GM13976 (cell line): Measurements from ENCODE around the gene IFT25.

Experiments used
- DNase-seq: peaks from one replicate; pipeline ENCODE4 v3.0.0; 2012; ENCODE audit warnings: low spot score
- CTCF ChIP-seq: IDR thresholded peaks from 2 replicates; pipeline ENCODE4 v1.5.1; 2012; ENCODE audit warnings: borderline replicate concordance, mild to moderate bottlenecking; ENCODE audit not compliant: insufficient read depth; ENCODE audit errors: extremely low read depth, missing control alignments, control extremely low read depth
- in situ Hi-C: fragments of 300-500 bp; cut with MboI; formaldehyde crosslinking; loops from one replicate; pipeline ENCODE4 v1.12.0; 2022; ENCODE audit warnings: low sequenced_read_pairs, mixed read lengths, inconsistent platforms; ENCODE audit not compliant: unreplicated experiment

Gene IFT25

GRCh38 chr1:53906121-53906520, 39.4 kb downstream of the IFT25 start:
- in situ Hi-C loops = no loop called here
- no peak for DNase-seq
- TF ChIP-seq CTCF = no peak

- TF ChIP-seq CTCF = no peak
- in situ Hi-C loops = no loop called here
- DNase-seq = no peak
These were observed 40.0 kb downstream of the IFT25 start for GRCh38 chr1:53905509-53905908.

GRCh38 chr1:53902235-53903138, 43.0 kb downstream of the IFT25 start:
- no peak for TF ChIP-seq CTCF
- no peak for DNase-seq
- in situ Hi-C loops = no loop called here

- TF ChIP-seq CTCF = no peak
- DNase-seq = no peak
- in situ Hi-C loops = no loop called here
These were observed 45.8 kb downstream of the IFT25 start for GRCh38 chr1:53899708-53900107.

- in situ Hi-C loops = no loop called here
- no peak for TF ChIP-seq CTCF
- no peak for DNase-seq
These were observed 46.3 kb downstream of the IFT25 start for GRCh38 chr1:53899206-53899628.

GRCh38 chr1:53896635-53897229, 48.8 kb downstream of the IFT25 start:
- in situ Hi-C loops = no loop called here
- no peak for DNase-seq
- TF ChIP-seq CTCF = no peak
